ENCODE results near the gene PDE4A.
"Not testable (repeated sequence)": the region's sequence is repeated elsewhere in the genome, so short reads cannot be mapped to it uniquely, and the experiment has no call there.

PDE4A gene

GRCh38 chr19:10424011-10424637 lies 3.8 kb downstream of the PDE4A start:
- DNase-seq: peak in 52 of 58 donors; percentile 13 to 82 (median 41)

DNA sequence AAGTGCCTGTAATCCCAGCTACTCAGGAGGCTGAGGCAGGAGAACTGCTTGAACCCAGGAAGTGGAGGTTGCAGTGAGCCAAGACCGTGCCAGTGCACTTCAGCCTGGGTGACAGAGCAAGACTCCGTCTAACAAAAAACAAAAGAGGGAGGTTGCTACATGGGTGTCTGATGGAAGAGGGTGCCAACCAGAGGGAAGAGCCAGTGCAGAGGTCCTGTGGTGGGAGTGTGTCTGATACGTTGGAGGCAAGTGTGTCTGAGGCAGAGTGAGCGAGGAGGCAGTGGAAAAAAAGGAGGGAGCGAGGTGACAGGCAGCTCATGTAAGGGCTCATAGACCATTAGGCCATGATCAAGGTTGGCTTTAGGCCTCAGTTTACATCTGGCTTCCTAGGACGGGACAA lies 6.8 kb downstream of the PDE4A start:
- DNase-seq: no peak

DNA sequence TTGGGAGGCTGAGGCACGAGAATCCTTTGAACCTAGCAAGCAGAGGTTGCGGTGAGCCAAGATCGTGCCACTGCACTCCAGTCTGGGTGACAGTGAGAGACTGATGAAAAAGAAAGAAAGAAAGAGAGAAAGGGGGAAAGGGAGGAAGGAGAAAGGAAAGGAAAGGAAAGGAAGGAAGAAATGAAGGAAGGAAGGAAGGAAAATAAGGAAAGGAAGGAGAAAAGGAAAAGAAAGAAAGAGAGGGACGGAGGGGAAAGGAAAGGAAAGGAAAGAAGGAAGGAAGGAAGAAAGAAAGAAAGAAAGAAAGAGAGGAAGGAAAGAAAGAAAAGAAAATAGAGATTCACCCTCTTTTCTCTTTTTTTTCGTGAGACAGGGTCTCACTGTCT lies 8.7 kb downstream of the PDE4A start:
- no peak for DNase-seq

DNA sequence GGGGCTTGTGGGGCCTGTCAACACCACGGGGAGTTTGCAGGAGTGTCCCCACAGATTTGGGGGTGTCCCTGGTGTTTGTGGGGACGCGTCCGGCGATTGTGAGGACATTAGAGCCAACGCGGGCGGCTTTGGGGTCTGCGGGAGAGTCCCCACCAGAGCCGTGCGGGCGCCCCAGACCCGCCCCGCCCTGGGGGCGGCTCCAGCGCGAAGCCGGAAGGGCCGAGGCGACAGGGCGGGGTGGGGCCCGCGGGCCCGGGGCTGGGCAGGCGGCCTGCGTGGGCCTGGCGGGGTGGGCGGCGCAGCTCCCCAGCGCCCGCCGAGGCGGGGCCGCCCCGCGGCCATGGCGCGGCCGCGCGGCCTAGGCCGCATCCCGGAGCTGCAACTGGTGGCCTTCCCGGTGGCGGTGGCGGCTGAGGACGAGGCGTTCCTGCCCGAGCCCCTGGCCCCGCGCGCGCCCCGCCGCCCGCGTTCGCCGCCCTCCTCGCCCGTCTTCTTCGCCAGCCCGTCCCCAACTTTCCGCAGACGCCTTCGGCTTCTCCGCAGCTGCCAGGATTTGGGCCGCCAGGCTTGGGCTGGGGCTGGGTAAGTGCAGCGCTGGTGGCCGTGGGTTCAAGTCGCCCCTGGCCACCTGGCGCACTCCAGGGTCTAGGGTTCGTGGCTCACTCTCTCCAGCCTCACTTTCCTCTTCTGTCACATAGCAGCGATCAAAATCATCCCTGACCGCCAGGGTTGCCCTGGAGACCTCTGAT lies 10.3 kb downstream of the PDE4A start:
- no peak for DNase-seq

GRCh38 chr19:10431254-10431942 lies 11.1 kb downstream of the PDE4A start:
- DNase-seq: no peak

GRCh38 chr19:10431943-10432735 lies 11.8 kb downstream of the PDE4A start:
- DNase-seq: peak in 3 of 58 donors; percentile 7 to 25 (median 7)

- no peak for DNase-seq
Observed at GRCh38 chr19:10432736-10433130, 12.4 kb downstream of the PDE4A start.

DNA sequence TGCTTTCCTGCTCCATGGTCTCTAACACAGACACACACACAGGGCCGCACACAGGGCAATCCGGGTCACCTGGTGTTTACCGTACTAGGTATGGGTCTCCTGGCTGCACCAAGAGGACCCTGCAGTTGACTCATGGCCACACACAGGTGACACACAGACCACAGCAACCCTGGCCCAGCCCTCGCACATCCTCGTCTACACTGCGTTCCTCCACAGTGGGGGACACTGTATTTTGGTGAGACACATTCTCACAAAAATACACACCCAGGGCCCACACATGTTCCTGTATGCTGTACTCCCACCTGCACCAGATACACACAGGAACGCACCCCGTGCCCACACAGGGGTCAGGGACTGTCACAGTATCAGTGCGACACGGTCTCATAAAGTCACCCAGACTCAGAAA lies 12.8 kb downstream of the PDE4A start:
- peak in 1 of 58 donors; percentile 44 for DNase-seq

DNA sequence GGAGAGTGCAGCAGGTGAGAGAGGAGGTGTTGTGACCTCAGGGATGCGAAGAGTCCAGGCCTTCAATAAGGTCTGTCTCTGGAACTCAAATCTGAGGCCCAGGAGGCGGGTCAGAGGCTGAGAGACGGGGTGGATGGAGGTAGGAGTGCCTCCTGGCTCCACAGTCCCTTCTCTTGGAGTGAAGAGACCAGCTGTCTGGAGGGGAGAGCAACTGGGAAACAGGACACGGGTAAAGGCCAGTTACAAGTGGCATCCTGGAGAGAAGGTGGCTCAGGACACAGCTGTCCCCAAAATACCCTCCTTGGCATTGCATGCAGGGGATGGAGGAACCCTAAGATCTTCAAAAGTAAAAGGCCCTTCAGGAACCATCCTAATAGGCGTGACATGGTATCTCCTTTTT lies 19.2 kb downstream of the PDE4A start:
- DNase-seq: no peak

GRCh38 chr19:10442698-10443097 lies 22.4 kb downstream of the PDE4A start:
- DNase-seq: no peak

GRCh38 chr19:10449037-10449436 lies 28.7 kb downstream of the PDE4A start:
- DNase-seq: no peak

DNA sequence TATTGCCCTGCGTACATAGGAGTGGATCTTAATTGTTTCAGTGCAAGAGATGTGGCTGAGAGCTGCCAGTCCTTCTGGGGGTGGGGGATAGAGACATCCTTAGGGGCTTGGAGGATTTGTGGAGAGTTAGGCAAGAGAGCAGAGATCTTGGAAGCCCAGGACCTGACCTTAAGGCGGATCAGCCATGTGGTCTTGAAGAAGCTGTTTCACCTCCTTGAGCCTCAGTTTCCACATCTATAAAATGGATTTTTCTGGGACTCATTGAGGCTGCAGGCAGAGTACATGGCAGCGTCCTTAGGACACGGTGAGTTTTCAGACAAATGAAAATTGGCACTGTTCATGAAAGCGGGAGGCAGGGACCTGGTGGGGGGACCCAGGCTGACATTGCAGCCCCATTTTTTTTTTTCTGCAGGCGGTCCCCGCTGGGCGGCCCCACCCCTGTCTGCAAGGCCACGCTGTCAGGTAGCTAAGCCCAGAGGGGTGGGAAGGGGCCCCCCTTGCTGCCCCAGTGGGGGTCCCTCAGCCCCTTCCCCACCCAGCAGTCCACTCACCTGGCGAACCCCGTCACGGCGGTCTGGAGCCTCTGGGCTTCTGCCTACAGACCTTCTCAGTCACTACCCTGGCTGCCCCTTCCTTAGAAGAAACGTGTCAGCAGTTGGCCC lies 30.0 kb downstream of the PDE4A start:
- DNase-seq: no peak

- DNase-seq: no peak
Observed at GRCh38 chr19:10450853-10451609, 30.7 kb downstream of the PDE4A start.

DNA sequence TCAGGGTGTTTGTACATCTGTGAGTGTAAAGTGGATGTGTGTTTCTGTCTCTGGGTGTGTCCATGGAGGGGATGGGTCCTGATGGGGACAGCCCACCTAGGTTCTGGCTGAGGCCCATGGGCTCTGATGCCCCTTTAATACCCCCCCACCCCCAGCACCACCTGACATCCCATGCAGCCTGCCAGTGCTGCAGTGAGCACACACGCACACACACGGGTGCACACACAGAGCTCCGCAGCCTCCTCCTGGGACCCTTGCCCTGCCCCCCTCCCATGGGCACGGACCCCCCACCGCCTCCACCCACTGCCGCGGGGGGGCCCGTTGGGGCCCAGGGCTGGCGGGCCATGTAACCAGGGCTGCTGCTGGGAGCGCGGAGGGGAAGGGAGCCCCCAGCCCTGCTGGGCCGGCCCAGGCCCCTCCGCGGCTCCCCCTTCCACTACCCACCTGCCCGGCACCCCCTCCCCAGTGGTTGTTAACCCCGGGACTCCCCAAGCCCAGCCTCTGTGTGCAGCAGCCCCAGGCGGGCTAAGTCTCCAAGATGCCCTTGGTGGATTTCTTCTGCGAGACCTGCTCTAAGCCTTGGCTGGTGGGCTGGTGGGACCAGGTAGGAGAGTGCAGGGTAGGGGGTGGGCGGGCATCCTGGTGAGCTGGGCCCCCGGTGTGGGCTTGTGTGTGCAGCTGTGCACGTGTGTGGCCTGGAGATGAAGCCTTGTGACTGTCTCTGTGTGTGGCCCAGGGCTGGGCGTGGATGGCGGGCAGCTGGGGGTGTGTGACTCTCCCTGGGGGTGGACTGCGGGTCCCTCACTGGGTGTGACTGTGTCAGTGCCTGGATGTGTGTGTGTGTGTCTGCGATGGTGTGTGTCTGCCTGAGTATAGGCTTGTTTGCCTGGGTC lies 32.6 kb downstream of the PDE4A start:
- peak in 23 of 58 donors; percentile 2 to 63 (median 25) for DNase-seq

- DNase-seq: peak in 3 of 58 donors; percentile 16 to 29 (median 27)
Observed at GRCh38 chr19:10453852-10454251, 33.5 kb downstream of the PDE4A start.

DNA sequence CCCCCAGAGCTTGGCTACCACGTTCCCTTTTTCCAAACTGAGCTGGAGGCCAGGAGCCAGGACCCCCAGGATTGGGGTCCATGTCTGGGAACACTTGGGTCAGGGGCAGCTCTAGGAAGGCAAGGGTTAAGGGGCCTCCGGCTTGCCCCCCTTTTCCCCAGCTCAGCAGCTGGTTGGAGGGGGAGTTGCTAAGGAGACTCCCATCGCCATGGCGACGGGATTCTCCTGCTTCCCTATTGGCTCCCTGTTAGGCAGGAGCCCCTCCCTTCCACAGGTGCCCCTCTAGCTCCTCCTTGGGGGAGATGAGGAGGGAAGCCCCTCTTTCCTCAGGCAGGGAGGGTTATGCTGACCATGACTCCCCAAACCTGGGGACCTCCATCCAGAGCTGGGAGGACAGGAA lies 33.9 kb downstream of the PDE4A start:
- DNase-seq: peak in 51 of 58 donors; percentile 4 to 80 (median 43)

- not testable (repeated sequence) for DNase-seq
Observed at GRCh38 chr19:10458733-10459132, 38.4 kb downstream of the PDE4A start.

DNA sequence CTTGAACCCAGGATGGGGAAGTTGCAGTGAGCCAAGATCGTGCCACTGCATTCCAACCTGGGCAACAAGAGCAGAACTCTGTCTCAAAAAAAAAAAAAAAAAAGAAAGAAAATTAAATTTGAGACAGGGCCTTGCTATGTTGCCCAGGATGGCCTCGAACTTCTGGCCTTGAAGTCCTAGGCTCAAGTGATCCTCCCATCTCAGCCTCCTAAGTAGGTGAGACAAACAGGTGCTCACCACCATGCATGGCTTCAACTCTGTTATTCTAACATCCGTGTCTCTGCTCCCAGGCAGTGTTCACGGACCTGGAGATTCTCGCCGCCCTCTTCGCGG lies 40.3 kb downstream of the PDE4A start:
- DNase-seq: no peak

All from anterior cingulate cortex (tissue), 58 donors.